ENCODE results near the gene FIGN. TPM values are rescaled to one million over a fixed set of nuclear protein-coding genes. Genes with fewer than 3 reads are reported as not detected.

The FIGN gene
- total RNA-seq, 1 experiment from 2014 or later = not detected

- ChIA-PET POLR2A (no interaction called here), CTCF (no interaction called here), RAD21 (ENCODE audit: low non-redundant PET in 1 of 2, low total read pairs in 2 of 2, uncharacterized antibody in 2 of 2, unreplicated experiment in 2 of 2) (no interaction called here)
- no peaks in the 10 kb centered on the region for H3K36me3 ChIP-seq (ENCODE audit: control insufficient read depth in 1 of 2, insufficient read depth in 2 of 2, low read length in 2 of 2)
- H3K9me3 ChIP-seq (ENCODE audit: control insufficient read depth in 1 of 2, insufficient read depth in 1 of 2, low read depth in 1 of 2, low read length in 2 of 2) = no peaks in the 10 kb centered on the region
- no peak overlapping the region for H2AFZ ChIP-seq (ENCODE audit: low read depth, low read length, poor library complexity, severe bottlenecking)
- no peak for TF ChIP-seq ATF3 (IDR thresholded peaks at IDR 0.05)
- no peak for TF ChIP-seq REST (IDR thresholded peaks at IDR 0.05; ENCODE audit: low read depth)
- TF ChIP-seq TCF7L2 (IDR thresholded peaks at IDR 0.05; ENCODE audit: borderline replicate concordance, extremely low read depth, insufficient read depth, insufficient read length) = no peak
- H3K27me3 ChIP-seq (ENCODE audit: insufficient read depth, low read length) = peaks cover 67% of the 10 kb centered on the region
- DNase-seq (ENCODE audit: low read depth, low spot score) (no peak), ATAC-seq (no peak)
- no TSS peak for BruUV-seq (replicated peaks)
- no peak overlapping the region for H3K27ac ChIP-seq (ENCODE audit: low read depth, low read length)
- H3K4me3 ChIP-seq (replicated peaks in 1 of 2; ENCODE audit: low read depth in 1 of 2, low read length in 2 of 2) = no peak overlapping the region
- H3K79me2 ChIP-seq (ENCODE audit: insufficient read depth, low read length) = no peaks in the 10 kb centered on the region
- H3K9me2 ChIP-seq (ENCODE audit: insufficient read depth) = no peaks in the 10 kb centered on the region
- intact Hi-C loops (cut with micrococcal nuclease) = no loop called here
- no peak overlapping the region for H3K4me2 ChIP-seq (ENCODE audit: low read length)
- H3K9ac ChIP-seq (ENCODE audit: low read length) = no peak overlapping the region
- H3K4me1 ChIP-seq (ENCODE audit: control insufficient read depth in 1 of 2, insufficient read depth in 2 of 2, low read length in 2 of 2) = no peaks in the 10 kb centered on the region
- H4K20me1 ChIP-seq (ENCODE audit: insufficient read depth) = no peaks in the 10 kb centered on the region
These were observed 141.8 kb downstream of the FIGN start for GRCh38 chr2:163593982-163594381.

- intact Hi-C loops (cut with micrococcal nuclease) = no loop called here
- POLR2A ChIA-PET = no interaction called here
- TF ChIP-seq SIN3A (IDR thresholded peaks at IDR 0.05; ENCODE audit: low read depth) (no peak), JUND (IDR thresholded peaks at IDR 0.05) (no peak), RAD21 (IDR thresholded peaks at IDR 0.05; ENCODE audit: low read depth) (no peak), MAX (IDR thresholded peaks at IDR 0.05) (no peak)
These were observed 142.7 kb downstream of the FIGN start for GRCh38 chr2:163592954-163593622.

More at GRCh38 chr2:163592954-163593622, 142.7 kb downstream of the FIGN start:
- Histone ChIP-seq H3K4me1 (ENCODE audit: control insufficient read depth in 1 of 2, insufficient read depth in 2 of 2, low read length in 2 of 2) (no peaks in the 10 kb centered on the region), H3K4me3 (replicated peaks in 1 of 2; ENCODE audit: low read depth in 1 of 2, low read length in 2 of 2) (no peak overlapping the region), H4K20me1 (ENCODE audit: insufficient read depth) (no peaks in the 10 kb centered on the region), H2AFZ (ENCODE audit: low read depth, low read length, poor library complexity, severe bottlenecking) (no peak overlapping the region), H3K4me2 (ENCODE audit: low read length) (no peak overlapping the region), H3K79me2 (ENCODE audit: insufficient read depth, low read length) (no peaks in the 10 kb centered on the region), H3K27me3 (ENCODE audit: insufficient read depth, low read length) (peaks cover 64% of the 10 kb centered on the region), H3K9me2 (ENCODE audit: insufficient read depth) (no peaks in the 10 kb centered on the region), H3K36me3 (ENCODE audit: control insufficient read depth in 1 of 2, insufficient read depth in 2 of 2, low read length in 2 of 2) (no peaks in the 10 kb centered on the region), H3K9ac (ENCODE audit: low read length) (no peak overlapping the region), H3K9me3 (ENCODE audit: control insufficient read depth in 1 of 2, insufficient read depth in 1 of 2, low read depth in 1 of 2, low read length in 2 of 2) (no peaks in the 10 kb centered on the region), H3K27ac (ENCODE audit: low read depth, low read length) (no peak overlapping the region)
- CTCF ChIA-PET = no interaction called here
- RAD21 ChIA-PET (ENCODE audit: low non-redundant PET in 1 of 2, low total read pairs in 2 of 2, uncharacterized antibody in 2 of 2, unreplicated experiment in 2 of 2) = no interaction called here
- no peak for ATAC-seq
- DNase-seq (ENCODE audit: low read depth, low spot score) = no peak
- no TSS peak for BruUV-seq (replicated peaks)

All from HCT116 (cell line).